Stimulated activated CD4-positive, alpha-beta T cell treated with anti-CD3 and anti-CD28 coated beads, TNF-alpha, amount 100 ng/mL, for 4 hours (primary cell): Measurements from ENCODE around the gene SUCLG1.
"Not testable (repeated sequence)": the region's sequence is repeated elsewhere in the genome, so short reads cannot be mapped to it uniquely, and the experiment has no call there.

Experiments used
- DNase-seq, 3 experiments: peaks; one replicate each; pipeline ENCODE4 v3.0.0-alpha.2; 2020; ENCODE audit warnings: low read depth in 3 of 3

Gene SUCLG1

GRCh38 chr2:84459018-84459943 is at the start of gene SUCLG1:
Gene SUCLG1 (minus strand): TSS chr2:84459280. CDS start chr2:84459269, 11 bp downstream.
- DNase-seq, result peak; percentile 71 to 76 (median 72)

GRCh38 chr2:84498150-84498799 is 39.2 kb upstream of the SUCLG1 start:
- DNase-seq, result no peak

- no peak for DNase-seq
Measured at GRCh38 chr2:84497285-84497684, 38.2 kb upstream of the SUCLG1 start.

- DNase-seq, result no peak
Measured at GRCh38 chr2:84496386-84496785, 37.3 kb upstream of the SUCLG1 start.

- DNase-seq, result peak in 1 of 3 experiments; percentile 14
Measured at GRCh38 chr2:84495539-84496146, 36.6 kb upstream of the SUCLG1 start.

GRCh38 chr2:84494070-84494469 is 35.0 kb upstream of the SUCLG1 start:
- DNase-seq, result no peak

GRCh38 chr2:84493514-84493913 is 34.4 kb upstream of the SUCLG1 start:
- no peak for DNase-seq

- no peak for DNase-seq
Measured at GRCh38 chr2:84492571-84492970, 33.5 kb upstream of the SUCLG1 start.

GRCh38 chr2:84491741-84492140 is 32.7 kb upstream of the SUCLG1 start:
- no peak for DNase-seq

- no peak for DNase-seq
Measured at GRCh38 chr2:84491256-84491655, 32.2 kb upstream of the SUCLG1 start.

- DNase-seq, result no peak
Measured at GRCh38 chr2:84487298-84487996, 28.4 kb upstream of the SUCLG1 start.

GRCh38 chr2:84486441-84487115 is 27.5 kb upstream of the SUCLG1 start:
- DNase-seq, result no peak

GRCh38 chr2:84483320-84483719 is 24.2 kb upstream of the SUCLG1 start:
- DNase-seq, result no peak

- DNase-seq, result no peak
Measured at GRCh38 chr2:84482603-84483002, 23.5 kb upstream of the SUCLG1 start.

GRCh38 chr2:84481702-84482101 is 22.6 kb upstream of the SUCLG1 start:
- DNase-seq, result no peak

- no peak for DNase-seq
Measured at GRCh38 chr2:84478867-84479266, 19.8 kb upstream of the SUCLG1 start.

GRCh38 chr2:84477886-84478285 is 18.8 kb upstream of the SUCLG1 start:
- no peak for DNase-seq

- DNase-seq, result no peak
Measured at GRCh38 chr2:84474176-84474575, 15.1 kb upstream of the SUCLG1 start.

GRCh38 chr2:84472856-84473565 is 13.9 kb upstream of the SUCLG1 start:
- DNase-seq, result no peak

- not testable (repeated sequence) for DNase-seq
Measured at GRCh38 chr2:84472423-84472822, 13.3 kb upstream of the SUCLG1 start.

- no peak for DNase-seq
Measured at GRCh38 chr2:84467389-84467788, 8.3 kb upstream of the SUCLG1 start.
